ENCODE results near the gene PCGF1. TPM values are rescaled to one million over a fixed set of nuclear protein-coding genes. Genes with fewer than 3 reads are reported as not detected.

PCGF1 gene
- total and polyA plus RNA-seq, 9 of the 15 experiments (the other 6 are each of a cell fraction or from before 2014, with no cell fraction given) = 20.3 to 45.7 (median 29.3) TPM

- TF ChIP-seq ZNF143 (CRISPR knock-in tag; IDR thresholded peaks at IDR 0.05) (no peak), NR3C1 (CRISPR knock-in tag; IDR thresholded peaks at IDR 0.05) (no peak), CEBPG (CRISPR knock-in tag; IDR thresholded peaks at IDR 0.05) (no peak), CEBPG (tag; conservative IDR thresholded peaks at IDR 0.05 in 1 of 2, IDR thresholded peaks at IDR 0.05 in 1 of 2) (no peak), ZNF239 (CRISPR knock-in tag; IDR thresholded peaks at IDR 0.05) (no peak), STAT5B (CRISPR knock-in tag; IDR thresholded peaks at IDR 0.05) (no peak), THRAP3 (IDR thresholded peaks at IDR 0.05; ENCODE audit: borderline replicate concordance) (no peak), KDM1A (IDR thresholded peaks at IDR 0.05) (no peak; a peak in 2 of 4 replicates), SMARCC2 (IDR thresholded peaks at IDR 0.05; ENCODE audit: low read depth) (peak; percentile 29; the same call in 1 of the 2 replicates), MED1 (CRISPR knock-in tag; IDR thresholded peaks at IDR 0.05; ENCODE audit: borderline replicate concordance) (no peak), HNRNPUL1 (IDR thresholded peaks at IDR 0.05; ENCODE audit: low read length) (no peak), PPARD (CRISPR knock-in tag; IDR thresholded peaks at IDR 0.05) (no peak), ZNF407 (IDR thresholded peaks at IDR 0.05; ENCODE audit: low read depth) (no peak), SUPT5H (IDR thresholded peaks at IDR 0.05) (no peak; the same call in 1 of the 2 replicates), TEAD4 (IDR thresholded peaks at IDR 0.05; ENCODE audit: low read length) (no peak), TEAD4 (CRISPR knock-in tag; IDR thresholded peaks at IDR 0.05; ENCODE audit: borderline replicate concordance) (no peak), NFE2 (IDR thresholded peaks at IDR 0.05; ENCODE audit: low read depth) (peak; percentile 61), HCFC1 (IDR thresholded peaks at IDR 0.05; ENCODE audit: low read depth, low read length) (no peak), BACH1 (tag; IDR thresholded peaks at IDR 0.05) (no peak), TCF3 (CRISPR knock-in tag; IDR thresholded peaks at IDR 0.05) (no peak), EP400 (IDR thresholded peaks at IDR 0.05) (peak; percentile 74; the same call in 1 of the 2 replicates), MEF2A (IDR thresholded peaks at IDR 0.05; ENCODE audit: control insufficient read depth, low read depth, low read length) (no peak), PHF20 (IDR thresholded peaks at IDR 0.05; ENCODE audit: partially characterized antibody) (no peak)
These were observed 46.7 kb upstream of the PCGF1 start, which contains the start of the genes DOK1 and LOXL3 (continued) for GRCh38 chr2:74553892-74554819.

Measured in K562 (cell line).